ENCODE results near the gene CPO.
A peak's percentile ranks its signal among the peaks of the same experiment; 100 is the strongest.
"Not testable (repeated sequence)": the region's sequence is repeated elsewhere in the genome, so short reads cannot be mapped to it uniquely, and the experiment has no call there.

Gene CPO, protein sequence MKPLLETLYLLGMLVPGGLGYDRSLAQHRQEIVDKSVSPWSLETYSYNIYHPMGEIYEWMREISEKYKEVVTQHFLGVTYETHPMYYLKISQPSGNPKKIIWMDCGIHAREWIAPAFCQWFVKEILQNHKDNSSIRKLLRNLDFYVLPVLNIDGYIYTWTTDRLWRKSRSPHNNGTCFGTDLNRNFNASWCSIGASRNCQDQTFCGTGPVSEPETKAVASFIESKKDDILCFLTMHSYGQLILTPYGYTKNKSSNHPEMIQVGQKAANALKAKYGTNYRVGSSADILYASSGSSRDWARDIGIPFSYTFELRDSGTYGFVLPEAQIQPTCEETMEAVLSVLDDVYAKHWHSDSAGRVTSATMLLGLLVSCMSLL

GRCh38 chr2:206939340-206939739 lies at the start of gene CPO:
Gene CPO (plus strand): TSS chr2:206939518. CDS start chr2:206939600, 82 bp downstream.
- no peak for DNase-seq (ENCODE audit: low read depth)

- no peak for DNase-seq (ENCODE audit: low read depth)
Measured at GRCh38 chr2:206890179-206890578, 49.1 kb upstream of the CPO start.

- no peak for DNase-seq (ENCODE audit: low read depth)
Measured at GRCh38 chr2:206890926-206891325, 48.4 kb upstream of the CPO start.

GRCh38 chr2:206915121-206915520 lies 24.2 kb upstream of the CPO start:
- DNase-seq (ENCODE audit: low read depth): peak; percentile 75

GRCh38 chr2:206918263-206918662 lies 21.1 kb upstream of the CPO start:
- no peak for DNase-seq (ENCODE audit: low read depth)

DNA sequence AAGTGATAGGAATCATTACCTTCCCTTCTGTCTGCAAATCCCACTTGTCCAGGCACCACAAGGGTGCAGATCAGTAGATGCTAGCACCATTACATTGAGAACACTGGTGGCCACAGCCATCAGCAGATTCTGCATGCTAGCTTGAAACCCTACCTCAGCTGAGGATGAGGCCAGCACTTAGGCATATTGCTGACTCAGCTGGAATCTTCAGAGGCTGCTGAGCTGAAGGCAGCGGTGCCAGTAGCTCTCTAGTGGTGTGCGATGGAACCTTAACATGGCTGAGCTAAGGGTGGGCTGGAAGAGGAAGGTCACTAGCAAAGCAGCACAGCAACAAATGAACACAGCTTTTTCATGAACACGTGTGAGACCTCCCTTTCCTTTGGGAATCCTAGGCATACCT lies 19.0 kb upstream of the CPO start:
- no peak for DNase-seq (ENCODE audit: low read depth)

DNA sequence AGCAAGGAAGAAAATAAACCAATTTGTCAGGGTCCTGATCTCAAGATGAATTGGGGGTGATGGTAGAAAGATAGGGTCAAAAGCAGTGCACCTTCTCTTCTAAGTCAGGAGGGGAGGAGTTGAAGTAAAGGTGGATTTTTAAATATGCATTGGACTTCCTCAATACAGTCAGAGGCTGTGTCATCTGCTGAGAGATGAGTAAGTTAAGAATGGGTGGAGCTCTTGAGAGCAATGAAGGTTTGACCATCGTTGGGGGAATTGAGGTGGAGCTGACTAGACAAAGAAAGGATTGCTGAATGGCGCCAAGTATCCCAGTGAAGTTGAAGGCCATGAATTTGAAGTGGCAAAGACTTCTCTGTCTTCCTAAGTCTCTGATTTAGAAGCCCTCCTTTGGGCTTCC lies 18.4 kb upstream of the CPO start:
- no peak for DNase-seq (ENCODE audit: low read depth)

DNA sequence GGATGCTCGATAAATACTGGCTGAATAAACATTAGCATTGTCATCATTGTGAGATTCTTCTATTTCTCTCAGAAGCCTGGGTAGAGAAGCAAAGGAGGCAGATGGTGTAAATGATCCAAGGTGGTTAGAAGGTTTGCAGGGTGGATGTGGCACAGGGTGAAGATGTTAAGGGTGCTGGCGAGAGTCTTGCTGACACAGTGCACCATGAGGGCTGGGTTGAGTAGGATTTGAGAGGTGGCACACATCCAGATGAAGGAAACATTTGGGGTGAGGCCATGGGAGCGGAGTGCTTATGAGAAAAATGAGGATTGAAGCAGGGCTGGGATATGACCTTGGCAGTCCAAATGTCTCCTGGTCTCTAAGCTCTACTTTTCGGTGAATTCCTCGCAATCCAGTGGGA lies 17.8 kb upstream of the CPO start:
- DNase-seq (ENCODE audit: low read depth): no peak

GRCh38 chr2:206935991-206936842 lies 3.1 kb upstream of the CPO start:
- DNase-seq (ENCODE audit: low read depth): peak; percentile 58

GRCh38 chr2:206936843-206937230 lies 2.5 kb upstream of the CPO start:
- DNase-seq (ENCODE audit: low read depth): no peak

GRCh38 chr2:206937555-206937954 lies 1.8 kb upstream of the CPO start:
- no peak for DNase-seq (ENCODE audit: low read depth)

GRCh38 chr2:206940546-206940945 lies 1.2 kb downstream of the CPO start:
- DNase-seq (ENCODE audit: low read depth): no peak

- DNase-seq (ENCODE audit: low read depth): no peak
Measured at GRCh38 chr2:206942592-206943478, 3.5 kb downstream of the CPO start.

DNA sequence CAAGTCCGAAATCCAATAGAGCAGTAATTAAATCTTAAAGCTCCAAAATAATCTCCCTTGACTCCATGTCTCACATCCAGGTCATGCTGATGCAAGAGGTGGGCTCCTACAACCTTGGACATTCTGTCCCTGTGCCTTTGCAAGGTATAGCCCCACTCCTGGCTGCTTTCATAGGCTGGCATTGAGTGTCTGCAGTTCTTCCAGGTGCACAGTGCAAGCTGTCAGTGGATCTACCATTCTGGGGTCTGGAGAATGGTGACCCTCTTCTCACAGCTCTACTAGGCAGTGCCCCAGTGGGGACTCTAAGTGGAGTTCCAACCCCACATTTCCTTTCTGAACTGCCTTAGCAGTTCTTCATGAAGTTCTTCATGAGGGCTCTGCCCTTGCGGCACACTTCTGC lies 14.1 kb downstream of the CPO start:
- DNase-seq (ENCODE audit: low read depth): not testable (repeated sequence)

DNA sequence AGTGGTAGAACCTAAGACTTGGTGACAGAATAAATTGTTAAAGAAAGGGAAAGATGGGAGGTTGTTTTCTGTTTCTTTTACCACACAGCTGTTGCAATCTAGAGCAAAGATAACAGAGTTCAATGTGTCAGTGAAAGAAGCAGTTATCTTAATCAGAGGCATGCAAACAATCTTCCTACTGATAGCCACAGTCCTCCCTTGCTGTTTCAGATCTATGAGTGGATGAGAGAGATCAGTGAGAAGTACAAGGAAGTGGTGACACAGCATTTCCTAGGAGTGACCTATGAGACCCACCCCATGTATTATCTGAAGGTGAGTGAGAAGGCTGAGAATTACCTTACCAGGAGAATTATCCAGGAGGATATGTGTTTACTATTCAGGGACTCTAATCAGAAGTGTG lies 15.9 kb downstream of the CPO start:
- no peak for DNase-seq (ENCODE audit: low read depth)

- DNase-seq (ENCODE audit: low read depth): no peak
Measured at GRCh38 chr2:206958261-206958660, 18.9 kb downstream of the CPO start.

GRCh38 chr2:206962966-206963365 lies 23.6 kb downstream of the CPO start:
- DNase-seq (ENCODE audit: low read depth): no peak

DNA sequence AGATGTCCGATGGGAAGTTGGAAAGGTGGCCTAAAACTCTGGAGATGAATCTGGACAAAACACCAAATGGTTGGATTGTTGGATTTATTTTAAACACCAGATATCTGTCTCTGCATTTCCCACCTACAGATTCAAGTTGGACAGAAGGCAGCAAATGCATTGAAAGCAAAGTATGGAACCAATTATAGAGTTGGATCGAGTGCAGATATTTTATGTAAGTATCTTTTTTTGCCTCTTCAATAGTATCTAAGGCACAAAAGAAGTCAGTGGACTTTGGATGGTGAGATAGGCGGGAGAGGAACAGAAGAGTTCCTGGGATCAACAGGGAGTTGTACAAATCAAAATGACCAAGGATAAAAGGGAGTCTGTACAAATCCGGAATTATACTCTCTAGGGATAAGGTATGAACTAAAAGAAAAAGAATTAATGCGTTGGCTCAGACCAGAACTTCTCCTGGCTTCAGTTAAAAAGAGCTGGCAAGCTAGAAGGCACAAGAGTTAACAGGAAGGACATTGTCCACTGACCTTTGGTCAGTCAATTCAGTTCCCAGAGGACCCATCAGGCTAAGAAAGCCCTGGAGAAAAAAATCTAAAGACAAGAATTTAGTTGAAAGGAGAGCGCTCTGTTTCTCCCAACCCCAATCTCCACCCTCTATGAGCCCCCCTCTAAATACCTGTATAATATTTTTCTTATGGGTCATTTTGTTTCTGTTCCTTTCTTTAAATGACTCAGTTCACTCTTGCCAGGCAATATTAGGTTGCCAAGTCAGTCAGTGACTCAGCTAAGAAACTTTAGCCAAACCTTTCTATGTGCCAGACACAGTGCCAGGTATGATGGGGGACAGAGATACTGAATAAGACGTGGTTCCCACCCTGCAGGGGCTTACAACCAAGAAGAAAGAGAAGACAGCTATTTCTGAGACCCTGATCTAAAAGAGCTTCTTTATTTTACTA lies 29.1 kb downstream of the CPO start:
- DNase-seq (ENCODE audit: low read depth): peak; percentile 27

DNA sequence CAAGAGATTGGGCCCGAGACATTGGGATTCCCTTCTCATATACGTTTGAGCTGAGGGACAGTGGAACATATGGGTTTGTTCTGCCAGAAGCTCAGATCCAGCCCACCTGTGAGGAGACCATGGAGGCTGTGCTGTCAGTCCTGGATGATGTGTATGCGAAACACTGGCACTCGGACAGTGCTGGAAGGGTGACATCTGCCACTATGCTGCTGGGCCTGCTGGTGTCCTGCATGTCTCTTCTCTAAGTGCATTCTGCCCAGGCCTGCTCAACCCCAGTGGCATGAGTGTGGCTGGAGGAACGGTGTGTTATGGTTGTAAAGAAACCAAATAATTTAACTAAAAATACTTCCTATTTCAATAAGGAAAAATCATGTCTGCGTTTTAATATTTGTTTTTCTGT lies 29.9 kb downstream of the CPO start:
- no peak for DNase-seq (ENCODE audit: low read depth)

DNA sequence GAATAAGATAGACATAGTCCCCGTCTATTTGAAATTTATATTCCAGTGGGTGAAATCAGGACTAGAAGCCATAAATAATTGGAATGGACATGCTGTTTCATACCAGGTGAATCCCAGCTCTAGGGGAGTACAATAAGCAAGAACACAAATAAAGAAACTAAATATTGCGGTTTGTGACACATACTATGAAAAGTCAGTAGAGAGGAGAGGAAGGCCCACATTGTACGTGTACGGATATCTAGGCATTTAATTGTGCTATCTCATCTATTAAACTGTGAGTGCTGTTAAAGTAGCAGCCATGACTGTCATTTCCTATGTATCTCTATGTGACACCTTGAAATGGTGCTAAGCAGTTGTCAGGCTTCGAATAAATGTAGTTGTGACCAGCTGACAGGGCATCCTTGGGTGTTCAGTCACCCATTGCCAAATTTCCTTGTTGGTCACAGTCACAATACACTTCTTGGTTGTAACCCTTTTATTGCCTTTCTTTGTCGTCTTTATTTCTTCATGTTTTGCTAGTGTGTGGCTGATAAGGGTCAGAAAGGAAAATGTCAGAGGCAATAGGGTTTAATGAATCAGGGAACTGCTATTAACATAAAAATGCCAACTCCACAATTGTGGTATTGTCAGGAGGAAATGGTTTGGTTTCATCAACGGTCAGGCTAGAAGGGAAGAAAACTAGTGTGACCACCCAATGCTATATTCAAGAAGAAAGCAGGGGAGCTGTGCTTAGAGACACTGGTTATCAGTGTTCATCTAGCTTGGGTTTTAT lies 31.5 kb downstream of the CPO start:
- no peak for DNase-seq (ENCODE audit: low read depth)

All from fibroblast of gingiva (primary cell).